GM19099 (cell line): Measurements from ENCODE around the gene HRH1.

Source experiments
- POLR2A ChIP-seq: IDR thresholded peaks from 3 replicates; pipeline ENCODE4 v1.6.1; 2011; ENCODE audit warnings: low read depth; ENCODE audit not compliant: insufficient read length; ENCODE audit errors: extremely low read depth

HRH1 gene

GRCh38 chr3:11136830-11137626, 17.3 kb upstream of the HRH1 start:
- TF ChIP-seq POLR2A, result no peak

- no peak for TF ChIP-seq POLR2A
Observed at GRCh38 chr3:11137627-11137959, 16.7 kb upstream of the HRH1 start.

- no peak for TF ChIP-seq POLR2A
Observed at GRCh38 chr3:11138371-11138770, 15.9 kb upstream of the HRH1 start.

- no peak for TF ChIP-seq POLR2A
Observed at GRCh38 chr3:11140030-11140712, 14.1 kb upstream of the HRH1 start.

GRCh38 chr3:11140713-11141104, 13.6 kb upstream of the HRH1 start:
- TF ChIP-seq POLR2A, result no peak

- no peak for TF ChIP-seq POLR2A
Observed at GRCh38 chr3:11143476-11143875, 10.8 kb upstream of the HRH1 start.

GRCh38 chr3:11144996-11145395, 9.3 kb upstream of the HRH1 start:
- no peak for TF ChIP-seq POLR2A

- TF ChIP-seq POLR2A, result no peak
Observed at GRCh38 chr3:11145888-11146287, 8.4 kb upstream of the HRH1 start.

- TF ChIP-seq POLR2A, result no peak
Observed at GRCh38 chr3:11146773-11147660, 7.3 kb upstream of the HRH1 start.

GRCh38 chr3:11150256-11150655, 4.0 kb upstream of the HRH1 start:
- no peak for TF ChIP-seq POLR2A

GRCh38 chr3:11152301-11152700, 2.0 kb upstream of the HRH1 start:
- no peak for TF ChIP-seq POLR2A

- TF ChIP-seq POLR2A, result no peak
Observed at GRCh38 chr3:11154953-11155325, 646 bp downstream of the HRH1 start.

- TF ChIP-seq POLR2A, result no peak
Observed at GRCh38 chr3:11155341-11156025, 1.2 kb downstream of the HRH1 start.

GRCh38 chr3:11156026-11156410, 1.7 kb downstream of the HRH1 start:
- TF ChIP-seq POLR2A, result no peak

GRCh38 chr3:11157421-11157820, 3.1 kb downstream of the HRH1 start:
- TF ChIP-seq POLR2A, result no peak
